ENCODE data around the gene CHMP2B.
"Not testable (repeated sequence)": the region's sequence is repeated elsewhere in the genome, so short reads cannot be mapped to it uniquely, and the experiment has no call there.

The CHMP2B gene

DNA sequence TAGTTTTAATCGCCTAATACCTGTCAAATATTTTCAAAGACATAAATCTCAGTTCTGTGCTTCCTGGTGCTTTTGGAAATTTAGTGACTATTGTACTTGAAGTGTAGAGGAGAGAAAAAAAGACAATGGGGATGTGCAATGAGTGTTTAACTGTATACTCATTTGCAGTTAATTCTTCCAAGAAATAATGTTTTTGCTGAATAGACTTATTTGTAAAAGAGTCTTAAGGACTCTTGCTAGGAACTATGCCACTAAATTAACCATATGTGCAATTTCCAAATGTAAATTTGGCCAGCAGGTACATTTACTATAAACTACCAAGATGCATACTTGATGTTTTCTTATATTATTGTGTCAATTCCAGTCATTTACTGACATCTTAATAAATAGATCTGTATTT is 2.0 kb downstream of the CHMP2B start:
- DNase-seq (ENCODE audit: low read depth in 1 of 2, low spot score in 1 of 2), result no peak

DNA sequence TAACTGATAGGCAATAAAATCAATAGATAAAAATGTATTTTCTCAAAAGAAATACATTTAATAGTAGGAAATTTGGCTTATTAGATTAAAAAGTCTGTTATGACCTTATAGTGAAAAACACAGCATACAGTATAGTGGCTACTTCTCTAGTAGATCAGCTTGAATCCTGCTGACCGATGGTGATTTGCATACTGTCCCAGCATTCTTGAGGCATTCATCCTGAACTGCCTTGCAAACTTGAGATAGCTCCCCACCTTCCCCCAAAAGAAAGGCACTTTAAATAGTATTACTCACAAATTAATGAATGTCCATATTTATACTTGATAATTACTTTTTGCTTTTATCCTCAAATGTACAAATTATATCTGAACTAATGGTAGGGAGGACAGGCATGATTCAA is 6.7 kb downstream of the CHMP2B start:
- no peak for DNase-seq (ENCODE audit: low read depth in 1 of 2, low spot score in 1 of 2)

DNA sequence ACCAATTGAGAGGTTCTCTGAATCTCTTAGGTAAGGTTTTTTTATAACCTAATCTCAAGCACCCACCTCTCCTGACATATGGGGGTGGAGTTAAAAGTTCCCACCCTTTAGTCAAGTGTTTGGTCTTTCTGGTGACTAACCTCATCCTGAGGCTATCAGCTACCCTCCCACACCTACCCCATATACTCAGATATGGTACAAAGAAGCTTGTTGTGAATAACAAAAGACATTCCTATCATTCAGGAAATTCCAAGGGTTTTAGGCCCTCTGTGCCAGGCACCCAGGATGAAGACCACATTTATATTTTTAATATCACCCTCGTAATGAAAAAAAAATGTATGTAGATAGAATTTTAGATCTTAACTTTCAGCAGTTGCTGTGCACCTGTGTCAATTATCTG is 9.0 kb downstream of the CHMP2B start:
- no peak for DNase-seq (ENCODE audit: low read depth in 1 of 2, low spot score in 1 of 2)

DNA sequence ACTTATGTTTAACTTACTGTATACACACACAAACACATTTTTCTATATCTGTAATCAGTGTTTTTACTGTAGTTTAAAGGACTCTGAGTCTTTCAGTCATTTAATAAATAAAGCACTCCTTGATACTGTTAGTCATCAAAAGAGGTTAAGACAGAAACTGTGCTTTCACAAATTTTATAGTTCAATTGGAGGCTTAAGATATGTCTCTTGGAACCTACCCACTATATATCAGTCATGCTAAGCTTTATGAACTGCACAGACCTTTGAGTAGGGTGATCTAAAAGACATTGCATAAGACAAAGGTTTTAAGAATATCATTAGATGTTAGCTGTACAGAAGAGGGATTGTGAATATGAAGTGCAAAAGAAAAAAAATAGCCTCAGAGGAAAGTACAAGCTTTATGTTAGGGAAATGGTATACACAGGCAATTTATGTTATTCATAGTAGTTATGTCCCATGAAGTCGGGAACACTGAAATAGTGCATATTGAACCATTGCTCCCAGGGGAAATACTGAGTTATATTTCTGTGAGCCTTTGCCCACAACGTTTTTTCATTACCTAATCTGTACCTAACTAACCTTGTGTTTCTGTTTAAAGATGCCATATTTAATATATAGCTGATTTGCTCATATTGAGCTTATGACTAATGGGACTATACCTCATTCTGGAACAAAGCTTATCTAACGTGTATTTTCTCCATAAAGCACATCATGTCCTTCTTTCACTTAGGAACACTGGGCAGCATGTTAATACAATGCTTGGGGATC is 19.7 kb downstream of the CHMP2B start:
- DNase-seq (ENCODE audit: low read depth in 1 of 2, low spot score in 1 of 2), result no peak

DNA sequence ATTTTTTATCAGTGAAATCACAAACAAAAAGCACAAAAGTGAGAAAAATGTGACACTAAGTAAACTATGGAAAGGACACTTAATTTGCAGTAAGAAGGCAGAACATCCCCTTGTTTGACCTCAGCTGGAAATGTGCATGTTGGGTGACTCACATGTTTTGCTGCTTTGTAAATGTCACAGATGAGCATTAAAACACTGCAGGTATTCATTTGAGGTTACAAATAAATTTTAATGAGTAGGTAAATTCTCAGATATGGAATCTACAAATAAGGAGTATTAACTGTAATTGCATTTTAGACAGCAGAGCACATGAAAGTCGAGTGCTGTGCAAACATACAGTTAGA is 20.3 kb downstream of the CHMP2B start:
- no peak for DNase-seq (ENCODE audit: low read depth in 1 of 2, low spot score in 1 of 2)

DNA sequence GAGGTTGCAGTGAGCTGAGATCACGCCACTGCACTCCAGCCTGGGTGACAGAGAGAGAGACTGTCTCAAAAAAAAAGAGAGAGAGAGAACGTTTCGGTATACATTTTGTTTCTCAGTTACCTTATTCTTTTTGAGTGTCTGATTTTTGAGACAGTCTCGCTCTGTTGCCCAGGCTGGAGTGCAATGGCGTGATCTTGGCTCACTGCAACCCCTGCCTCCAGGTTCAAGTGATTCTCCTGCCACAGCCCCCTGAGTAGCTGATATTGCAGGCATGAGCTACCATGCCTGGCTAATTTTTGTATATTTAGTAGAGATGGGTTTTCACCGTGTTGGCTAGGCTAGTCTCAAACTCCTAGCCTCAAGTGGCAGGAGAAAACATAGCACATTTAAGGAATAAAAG is 21.1 kb downstream of the CHMP2B start:
- not testable (repeated sequence) for DNase-seq (ENCODE audit: low read depth in 1 of 2, low spot score in 1 of 2)

GRCh38 chr3:87248831-87249230 is 21.7 kb downstream of the CHMP2B start:
- no peak for DNase-seq (ENCODE audit: low read depth in 1 of 2, low spot score in 1 of 2)

GRCh38 chr3:87250009-87250408 is 22.9 kb downstream of the CHMP2B start:
- no peak for DNase-seq (ENCODE audit: low read depth in 1 of 2, low spot score in 1 of 2)

DNA sequence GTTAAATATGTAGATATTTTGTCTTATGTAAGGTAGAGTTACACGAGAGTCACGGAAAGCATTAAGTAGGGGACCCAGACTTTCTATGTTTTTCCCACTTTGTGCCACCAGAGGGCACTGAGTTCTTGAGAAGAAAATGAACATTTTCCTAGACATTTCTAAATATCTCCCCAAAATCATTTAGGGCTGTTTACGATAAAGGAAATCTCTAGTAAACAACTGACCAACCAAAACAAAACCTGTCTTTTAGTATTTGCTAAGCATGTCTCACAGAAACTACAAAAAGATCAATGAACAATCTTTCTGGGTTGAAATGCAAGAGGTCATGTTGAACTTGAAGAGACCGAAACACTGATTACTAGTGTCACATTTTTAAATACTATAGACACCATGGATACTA is 33.2 kb downstream of the CHMP2B start:
- DNase-seq (ENCODE audit: low read depth in 1 of 2, low spot score in 1 of 2), result no peak

GRCh38 chr3:87261925-87262324 is 34.8 kb downstream of the CHMP2B start:
- no peak for DNase-seq (ENCODE audit: low read depth in 1 of 2, low spot score in 1 of 2)

DNA sequence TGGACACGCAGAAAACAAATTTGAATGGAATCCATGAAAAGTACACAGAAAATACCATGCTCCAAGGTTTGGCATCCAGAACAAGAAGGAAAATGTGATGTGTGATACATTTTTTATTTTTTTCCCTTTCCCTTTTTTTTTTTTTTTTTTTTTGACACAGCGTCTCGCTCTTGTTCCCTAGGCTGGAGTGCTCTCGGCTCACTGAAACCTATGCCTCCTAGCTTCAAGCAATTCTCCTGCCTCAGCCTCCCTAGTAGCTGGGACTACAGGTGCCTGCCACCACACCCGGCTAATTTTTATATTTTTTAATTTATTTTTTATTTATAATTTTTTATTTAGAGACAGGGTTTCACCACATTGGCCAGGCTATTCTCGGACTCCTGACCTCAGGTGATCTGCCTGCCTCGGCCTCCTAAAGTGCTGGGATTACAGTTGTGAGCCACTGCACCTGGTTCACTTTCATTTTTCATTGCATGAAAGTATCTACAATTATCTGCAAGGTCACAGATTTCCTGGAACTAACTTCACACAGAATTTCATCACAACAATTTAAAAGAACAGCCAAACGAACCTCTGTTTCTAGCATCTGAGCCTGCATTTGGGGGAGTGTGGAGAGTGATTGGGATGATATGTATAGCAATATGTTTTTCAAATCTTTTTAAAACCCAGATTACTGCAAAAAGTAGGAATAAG is 41.0 kb downstream of the CHMP2B start:
- no peak for DNase-seq (ENCODE audit: low read depth in 1 of 2, low spot score in 1 of 2)

DNA sequence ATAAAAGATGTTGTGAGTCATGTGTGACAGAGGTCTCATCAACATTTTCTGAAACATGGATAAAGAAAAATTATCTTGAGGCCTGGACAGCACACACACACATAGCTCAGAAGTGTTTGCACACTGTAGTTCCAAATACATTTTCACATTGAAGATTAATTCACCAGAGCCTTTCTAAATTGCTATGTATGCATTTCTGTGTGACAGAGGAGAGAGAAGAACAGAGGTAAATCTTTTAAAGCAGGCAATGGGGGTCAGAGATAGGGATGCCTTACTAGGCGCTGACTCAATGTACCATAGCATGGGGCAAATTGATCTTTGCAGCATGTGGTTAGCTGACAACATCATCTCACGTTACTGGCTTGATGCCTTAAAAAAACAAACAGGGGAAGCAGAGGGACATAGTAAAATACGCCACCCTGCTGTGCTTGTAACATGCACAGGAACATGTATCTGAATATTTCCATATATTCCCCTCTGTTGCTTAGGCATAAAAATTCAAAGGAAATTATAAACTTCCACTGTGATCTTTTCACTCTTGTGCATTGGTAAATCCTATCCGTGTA is 41.6 kb downstream of the CHMP2B start:
- no peak for DNase-seq (ENCODE audit: low read depth in 1 of 2, low spot score in 1 of 2)

DNA sequence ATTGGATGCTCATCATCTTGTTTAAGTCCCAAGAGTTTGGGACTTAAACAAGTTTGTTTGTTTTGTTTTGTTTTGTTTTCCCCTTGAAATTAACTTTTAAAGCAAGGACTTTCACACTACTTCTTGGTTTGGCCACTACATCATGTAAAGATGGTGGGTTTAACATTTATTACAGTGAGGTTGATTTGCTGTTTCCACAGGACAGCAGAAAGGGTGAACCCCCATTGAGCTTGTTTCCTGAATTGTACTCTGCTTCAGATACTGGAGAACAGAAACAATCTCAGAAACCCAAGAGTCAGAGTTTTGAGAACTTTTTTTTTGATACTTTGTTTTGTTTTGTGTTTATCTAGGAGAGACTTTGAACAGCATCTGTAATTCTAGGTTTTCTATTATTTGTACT is 42.6 kb downstream of the CHMP2B start:
- DNase-seq (ENCODE audit: low read depth in 1 of 2, low spot score in 1 of 2), result no peak

DNA sequence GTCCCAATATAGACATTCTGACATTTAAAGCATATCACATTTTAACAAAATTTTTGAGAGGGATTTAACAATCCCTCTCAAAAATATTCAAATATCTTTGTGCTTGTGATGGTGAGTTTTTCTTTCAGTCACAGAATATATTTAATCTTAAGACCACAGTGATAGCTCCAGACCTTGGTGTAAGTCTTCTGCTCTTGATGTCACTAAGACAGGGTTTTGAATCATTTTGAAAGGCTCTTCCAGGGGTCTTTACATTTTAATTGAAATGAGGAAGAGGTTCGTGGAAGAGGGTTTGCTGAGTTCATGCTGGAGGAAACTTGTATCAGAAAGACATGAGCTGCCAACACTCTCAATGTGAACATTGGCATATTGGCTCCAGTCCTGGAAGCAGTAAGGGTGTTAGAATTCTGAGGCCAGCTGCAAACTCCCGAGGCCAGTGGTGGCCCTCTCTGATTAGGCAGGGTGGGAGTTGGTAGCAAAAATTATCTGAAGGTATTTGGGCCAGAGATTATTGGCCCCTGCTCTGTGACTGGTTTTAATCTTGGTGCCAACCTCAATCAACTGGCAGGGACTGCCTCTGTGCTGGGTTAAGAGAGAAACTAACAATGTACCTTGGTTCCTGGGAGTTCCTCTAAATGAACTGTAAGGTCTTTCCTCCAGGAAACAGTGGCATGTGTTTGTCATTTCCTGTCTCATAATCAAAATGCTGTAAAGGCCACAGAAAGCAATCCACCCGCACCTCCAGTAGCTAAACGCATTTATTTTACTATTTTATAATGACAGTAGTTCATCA is 44.0 kb downstream of the CHMP2B start:
- no peak for DNase-seq (ENCODE audit: low read depth in 1 of 2, low spot score in 1 of 2)

- DNase-seq (ENCODE audit: low read depth in 1 of 2, low spot score in 1 of 2), result no peak
These were observed 45.7 kb downstream of the CHMP2B start for GRCh38 chr3:87272718-87273341.

- DNase-seq (ENCODE audit: low read depth in 1 of 2, low spot score in 1 of 2), result no peak
These were observed 49.4 kb downstream of the CHMP2B start, which contains the start of gene POU1F1 for GRCh38 chr3:87276484-87276883. Gene POU1F1 (minus strand): TSS chr3:87276584. CDS start chr3:87276462, 122 bp downstream.

- DNase-seq (ENCODE audit: low read depth in 1 of 2, low spot score in 1 of 2), result no peak
These were observed 59.9 kb downstream of the CHMP2B start for GRCh38 chr3:87287011-87287410.

DNA sequence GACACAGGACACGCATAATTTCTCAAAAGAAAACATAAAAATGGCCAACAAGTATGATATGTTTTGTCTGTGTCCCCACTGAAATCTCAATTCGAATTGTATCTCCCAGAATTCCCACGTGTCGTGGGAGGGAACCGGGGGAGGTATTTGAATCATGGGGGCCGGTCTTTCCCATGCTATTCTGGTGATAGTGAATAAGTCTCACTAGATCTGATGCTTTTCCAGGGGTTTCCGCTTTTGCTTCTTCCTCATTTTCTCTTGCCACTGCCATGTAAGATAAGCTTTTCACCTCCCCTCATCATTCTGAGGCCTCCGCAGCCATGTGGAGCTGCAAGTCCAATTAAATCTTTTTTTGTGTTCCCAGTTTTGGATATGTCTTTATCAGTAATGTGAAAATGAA is 61.3 kb downstream of the CHMP2B start:
- no peak for DNase-seq (ENCODE audit: low read depth in 1 of 2, low spot score in 1 of 2)

DNA sequence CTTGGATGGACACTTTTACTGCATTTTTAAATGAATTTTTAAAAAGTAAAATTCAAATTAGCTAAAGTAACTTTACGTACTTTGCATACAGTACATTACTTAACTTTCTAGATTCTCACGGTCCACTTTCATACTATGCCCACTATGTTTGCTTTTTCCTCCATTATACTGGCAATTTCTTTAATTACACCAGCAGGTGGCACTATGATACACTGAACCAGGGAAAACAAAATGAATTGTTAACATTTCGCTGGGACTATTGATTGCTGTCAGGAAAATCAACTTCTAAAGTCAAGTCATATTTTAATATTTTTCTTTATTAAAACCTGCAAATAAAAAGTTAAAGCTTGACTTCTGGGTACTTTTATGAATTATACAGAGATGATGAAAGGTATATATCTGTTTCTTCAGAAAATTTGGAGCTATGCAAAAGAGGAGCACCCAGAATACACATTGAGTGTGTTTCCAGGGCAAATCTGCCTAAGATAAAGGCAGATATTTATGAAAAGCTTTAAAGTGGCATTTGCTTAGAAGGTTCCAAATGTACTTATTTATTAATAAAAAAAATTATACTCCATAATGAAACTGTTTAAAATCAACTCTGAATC is 71.1 kb downstream of the CHMP2B start:
- DNase-seq (ENCODE audit: low read depth in 1 of 2, low spot score in 1 of 2), result no peak

DNA sequence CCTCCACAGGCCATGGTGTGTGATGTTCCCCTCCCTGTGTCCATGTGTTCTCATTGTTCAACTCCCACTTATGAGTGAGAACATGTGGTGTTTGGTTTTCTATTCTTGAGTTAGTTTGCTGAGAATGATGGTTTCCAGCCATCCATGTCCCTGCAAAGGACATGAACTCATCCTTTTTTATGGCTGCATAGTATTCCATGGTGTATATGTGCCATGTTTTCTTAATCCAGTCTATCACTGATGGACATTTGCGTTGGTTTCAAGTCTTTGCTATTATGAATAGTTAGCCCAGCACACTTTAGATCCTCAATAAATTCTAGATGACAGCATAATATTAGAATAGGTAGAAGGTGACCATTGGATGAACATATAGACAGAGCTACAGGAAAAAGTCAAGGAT is 77.9 kb downstream of the CHMP2B start:
- not testable (repeated sequence) for DNase-seq (ENCODE audit: low read depth in 1 of 2, low spot score in 1 of 2)
